Left ventricle myocardium inferior (tissue), 1 donor: ENCODE results near the gene TATDN2. TPM values are rescaled to one million over a fixed set of nuclear protein-coding genes. Genes with fewer than 3 reads are reported as not detected.

Source experiments
- DNase-seq: peaks from one replicate; pipeline ENCODE4 v3.0.0-alpha.2; 2020
- H3K27ac ChIP-seq: fragments of 200-600 bp; replicated peaks from 2 replicates; pipeline ENCODE4 v1.8.0; 2021
- H3K27me3 ChIP-seq: fragments of 200-600 bp; 2 replicates; pipeline ENCODE4 v1.8.0; 2021; ENCODE audit warnings: low read depth
- H3K36me3 ChIP-seq: fragments of 200-600 bp; 2 replicates; pipeline ENCODE4 v1.8.0; 2021
- H3K4me1 ChIP-seq: fragments of 200-600 bp; 2 replicates; pipeline ENCODE4 v1.8.0; 2021
- H3K4me3 ChIP-seq: fragments of 200-600 bp; 2 replicates; pipeline ENCODE4 v1.8.0; 2021; ENCODE audit warnings: mild to moderate bottlenecking, moderate library complexity
- H3K9me3 ChIP-seq: fragments of 200-600 bp; replicated peaks from 2 replicates; pipeline ENCODE4 v1.8.0; 2021
- intact Hi-C: fragments of 100-400 bp; cut with micrococcal nuclease; formaldehyde crosslinking; loops from one replicate; pipeline ENCODE4 v1.11.0; 2022
- total RNA-seq: library from RNA; stranded (reverse); fragmentation: NEBNext Ultra II Directional; extraction: Animal tissue kit (Norgen Biotek cat#: 25700); gene quantifications from one replicate; pipeline ENCODE4 v1.2.1, GENCODE V29; 2021
- TF ChIP-seq, protein P1 (sequence below): fragments of 200-600 bp; IDR thresholded peaks from 2 replicates; pipeline ENCODE4 v1.8.0; 2021; ENCODE audit warnings: antibody characterized with exemption, mild to moderate bottlenecking, borderline replicate concordance
- donor health status: DM: no; HTN: yes; CAD: no; lungs with severe emphysema.

Gene TATDN2
- total RNA-seq, 1 donor from 2014 or later = 15.8 TPM

DNA sequence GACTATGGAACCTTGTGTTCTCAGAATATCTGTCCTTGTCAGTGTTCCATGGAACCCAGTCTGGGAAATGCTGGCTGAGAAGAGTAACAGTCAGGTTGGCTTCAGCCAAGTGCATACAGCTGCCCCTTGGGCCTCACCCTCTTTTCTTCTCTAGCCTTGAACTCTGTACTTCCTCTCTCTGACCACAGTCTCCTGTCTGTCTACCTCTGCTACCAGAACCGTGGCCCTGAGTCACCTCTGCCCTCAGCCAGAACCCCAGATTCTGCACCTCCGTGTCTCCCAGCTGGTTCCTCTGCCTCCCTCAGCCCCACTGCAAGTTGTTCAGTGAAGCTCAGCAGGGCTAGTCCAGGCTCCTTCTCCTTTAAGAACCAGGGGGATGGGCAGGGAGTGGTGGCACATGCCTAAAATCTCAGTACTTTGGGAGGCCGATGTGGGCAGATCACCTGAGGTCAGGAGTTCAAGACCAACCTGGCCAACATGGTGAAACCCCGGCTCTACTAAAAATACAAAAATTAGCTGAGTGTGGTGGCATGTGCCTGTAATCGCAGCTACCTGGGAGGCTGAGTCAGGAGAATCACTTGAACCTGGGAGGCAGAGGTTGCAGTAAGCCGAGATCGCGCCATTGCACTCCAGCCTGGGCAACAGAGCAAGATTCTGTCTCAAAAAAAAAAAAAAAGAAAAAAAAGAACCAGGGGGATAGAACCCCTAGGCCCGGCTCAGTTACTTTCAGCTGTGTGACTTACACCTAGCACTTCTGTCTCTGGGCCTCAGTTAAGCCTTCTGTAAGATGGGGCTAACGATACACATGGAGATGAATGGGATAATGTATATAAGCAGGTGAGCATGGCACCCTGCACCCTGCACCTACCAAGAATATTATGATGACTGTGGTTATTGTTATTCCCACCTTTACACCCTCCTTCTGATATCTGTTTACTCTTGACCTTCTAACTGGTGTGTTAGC is 24.3 kb upstream of the TATDN2 start:
- Histone ChIP-seq H3K9me3 (no peaks in the 10 kb centered on the region), H3K27me3 (no peaks in the 10 kb centered on the region), H3K27ac (no peak overlapping the region), H3K4me3 (no peak overlapping the region), H3K4me1 (peaks cover 7% of the 10 kb centered on the region), H3K36me3 (peaks cover 9% of the 10 kb centered on the region)
- intact Hi-C loops = no loop called here
- no peak for DNase-seq
- TF ChIP-seq, protein P1, sequence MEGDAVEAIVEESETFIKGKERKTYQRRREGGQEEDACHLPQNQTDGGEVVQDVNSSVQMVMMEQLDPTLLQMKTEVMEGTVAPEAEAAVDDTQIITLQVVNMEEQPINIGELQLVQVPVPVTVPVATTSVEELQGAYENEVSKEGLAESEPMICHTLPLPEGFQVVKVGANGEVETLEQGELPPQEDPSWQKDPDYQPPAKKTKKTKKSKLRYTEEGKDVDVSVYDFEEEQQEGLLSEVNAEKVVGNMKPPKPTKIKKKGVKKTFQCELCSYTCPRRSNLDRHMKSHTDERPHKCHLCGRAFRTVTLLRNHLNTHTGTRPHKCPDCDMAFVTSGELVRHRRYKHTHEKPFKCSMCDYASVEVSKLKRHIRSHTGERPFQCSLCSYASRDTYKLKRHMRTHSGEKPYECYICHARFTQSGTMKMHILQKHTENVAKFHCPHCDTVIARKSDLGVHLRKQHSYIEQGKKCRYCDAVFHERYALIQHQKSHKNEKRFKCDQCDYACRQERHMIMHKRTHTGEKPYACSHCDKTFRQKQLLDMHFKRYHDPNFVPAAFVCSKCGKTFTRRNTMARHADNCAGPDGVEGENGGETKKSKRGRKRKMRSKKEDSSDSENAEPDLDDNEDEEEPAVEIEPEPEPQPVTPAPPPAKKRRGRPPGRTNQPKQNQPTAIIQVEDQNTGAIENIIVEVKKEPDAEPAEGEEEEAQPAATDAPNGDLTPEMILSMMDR = no peak

DNA sequence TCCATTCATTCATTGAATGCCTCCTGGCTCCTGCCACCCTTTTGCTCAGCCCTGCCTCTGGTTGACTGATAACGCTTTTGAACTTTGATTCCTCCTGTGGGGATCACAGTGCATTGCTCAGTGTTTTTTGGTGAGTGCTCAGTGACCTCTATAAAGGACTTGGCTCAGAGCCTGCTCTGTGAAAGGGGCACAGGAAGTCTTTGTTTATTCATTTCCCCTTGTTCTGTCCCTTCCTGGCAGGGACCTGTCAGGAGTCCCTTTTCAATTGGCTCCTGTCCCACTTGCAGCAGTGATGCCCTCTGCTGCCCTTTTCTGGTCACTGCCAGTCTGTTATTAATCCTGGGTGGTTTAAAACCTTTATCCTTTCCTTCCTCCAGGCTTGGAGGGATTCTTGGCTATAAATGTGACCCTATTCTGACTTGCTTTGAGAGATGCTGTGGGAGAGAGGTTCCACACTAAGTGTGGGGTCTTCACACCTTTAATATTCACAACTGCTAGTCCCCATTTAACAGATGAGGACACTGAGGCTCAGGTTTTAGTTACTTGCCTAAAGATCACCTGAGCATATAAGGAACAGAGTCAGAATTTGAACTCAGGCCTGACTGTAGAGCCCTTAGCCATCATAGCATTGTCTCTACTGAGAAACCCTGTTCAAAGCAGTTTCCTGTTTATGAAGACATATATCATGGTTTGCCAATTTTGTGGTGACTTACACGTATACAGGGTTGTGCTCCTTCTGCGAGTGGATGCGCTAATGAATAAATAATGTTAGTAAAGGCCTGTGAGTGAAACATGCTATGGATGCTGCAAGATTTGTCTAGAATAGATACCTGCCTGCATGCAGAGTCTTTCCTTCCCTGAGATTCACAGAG is 23.2 kb upstream of the TATDN2 start:
- intact Hi-C loops = no loop called here
- Histone ChIP-seq H3K27me3 (no peaks in the 10 kb centered on the region), H3K4me1 (peaks cover 7% of the 10 kb centered on the region), H3K4me3 (no peak overlapping the region), H3K36me3 (peaks cover 9% of the 10 kb centered on the region), H3K9me3 (no peaks in the 10 kb centered on the region), H3K27ac (no peak overlapping the region)
- peak; percentile 56 for DNase-seq
- TF ChIP-seq, protein P1 = peak; percentile 85

DNA sequence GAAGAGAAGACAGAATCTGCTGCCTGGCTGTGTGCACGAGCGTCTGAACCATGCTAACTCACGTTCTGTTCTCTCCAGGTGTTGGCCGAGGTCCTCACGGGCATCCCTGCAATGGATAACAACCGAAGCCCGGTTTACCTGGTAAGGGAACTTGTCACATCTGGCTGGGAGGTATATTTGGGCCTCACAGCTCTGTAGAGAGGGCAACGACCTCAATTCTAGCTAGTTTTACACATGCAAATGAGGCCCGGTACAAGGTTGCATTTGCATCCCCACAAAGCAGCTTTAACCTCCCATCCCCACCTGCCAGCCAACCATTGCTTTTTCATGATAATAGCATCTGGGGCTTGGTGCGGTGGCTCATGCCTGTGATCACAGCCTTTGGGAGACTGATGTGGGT is 22.0 kb upstream of the TATDN2 start:
- peaks cover 9% of the 10 kb centered on the region for H3K36me3 ChIP-seq
- H3K4me3 ChIP-seq = no peak overlapping the region
- no peak overlapping the region for H3K27ac ChIP-seq
- intact Hi-C loops = no loop called here
- H3K4me1 ChIP-seq = peaks cover 7% of the 10 kb centered on the region
- no peaks in the 10 kb centered on the region for H3K27me3 ChIP-seq
- TF ChIP-seq, protein P1 = no peak
- H3K9me3 ChIP-seq = no peaks in the 10 kb centered on the region
- DNase-seq = no peak

DNA sequence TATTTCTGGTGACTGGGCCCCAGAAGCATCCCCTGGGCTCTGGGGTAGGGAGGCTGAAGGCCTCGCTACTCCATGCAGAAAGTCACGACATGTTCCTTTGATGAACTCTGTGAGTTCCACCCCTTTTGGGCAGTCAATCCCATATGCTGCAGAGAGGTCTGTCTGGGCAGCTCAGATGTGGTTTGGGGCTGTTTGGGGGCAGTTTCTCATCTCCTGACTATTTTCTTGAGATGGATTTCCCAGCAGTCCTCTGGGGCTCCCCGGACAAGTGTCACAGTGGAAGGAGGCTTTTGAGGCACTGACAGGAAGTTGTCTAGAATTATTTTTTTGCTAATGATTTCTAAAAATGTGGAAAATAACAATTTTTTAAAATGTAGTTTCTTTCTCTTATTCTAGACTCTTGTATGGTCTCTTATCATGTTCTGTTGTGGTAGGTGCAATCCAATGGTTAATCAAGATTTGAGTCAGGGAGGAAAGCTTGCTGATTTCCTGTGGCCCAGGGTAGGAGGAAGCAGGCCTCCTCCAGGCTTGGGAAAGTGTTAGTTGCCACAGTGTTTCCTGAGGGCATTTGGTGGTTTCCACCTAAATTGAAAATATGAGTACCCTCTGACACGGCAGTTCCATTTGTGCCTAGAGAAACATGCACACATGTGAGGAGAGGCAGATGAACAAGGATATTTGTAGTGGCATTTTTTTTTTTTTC is 19.9 kb upstream of the TATDN2 start:
- Histone ChIP-seq H3K27me3 (no peaks in the 10 kb centered on the region), H3K27ac (no peak overlapping the region), H3K36me3 (no peaks in the 10 kb centered on the region), H3K4me3 (no peak overlapping the region), H3K9me3 (no peaks in the 10 kb centered on the region), H3K4me1 (peaks cover 7% of the 10 kb centered on the region)
- DNase-seq = no peak
- intact Hi-C loops = no loop called here
- TF ChIP-seq, protein P1 = no peak

DNA sequence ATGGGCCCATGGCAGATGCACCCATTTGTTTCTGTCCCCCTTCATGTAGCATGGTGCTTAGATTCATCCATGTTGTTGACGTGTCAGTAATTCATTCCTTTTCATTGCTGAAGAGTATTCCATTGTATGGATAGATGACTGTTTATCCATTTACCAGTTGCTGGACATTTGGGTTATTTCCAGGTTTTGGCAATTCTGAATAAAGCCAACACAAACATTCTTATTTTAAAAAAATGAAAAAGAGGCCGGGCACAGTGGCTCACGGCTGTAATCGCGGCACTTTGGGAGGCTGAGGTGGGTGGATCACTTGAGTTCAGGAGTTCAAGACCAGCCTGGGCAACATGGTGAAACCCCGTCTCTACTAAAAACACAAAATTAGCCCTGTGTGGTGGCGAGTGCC is 18.7 kb upstream of the TATDN2 start:
- peaks cover 7% of the 10 kb centered on the region for H3K4me1 ChIP-seq
- no peak overlapping the region for H3K27ac ChIP-seq
- no peak overlapping the region for H3K4me3 ChIP-seq
- no peak for DNase-seq
- H3K27me3 ChIP-seq = no peaks in the 10 kb centered on the region
- peaks cover 3% of the 10 kb centered on the region for H3K36me3 ChIP-seq
- H3K9me3 ChIP-seq = no peaks in the 10 kb centered on the region
- TF ChIP-seq, protein P1 = no peak
- intact Hi-C loops = no loop called here
